ENCODE measurements around the gene ELP6. TPM values are rescaled to one million over a fixed set of nuclear protein-coding genes. Genes with fewer than 3 reads are reported as not detected.
"Not testable (repeated sequence)": the region's sequence is repeated elsewhere in the genome, so short reads cannot be mapped to it uniquely, and the experiment has no call there.

ELP6 gene
- total and polyA plus RNA-seq, 4 donors: 18.8 to 21.4 (median 19.5) TPM

- TF ChIP-seq, protein P1, sequence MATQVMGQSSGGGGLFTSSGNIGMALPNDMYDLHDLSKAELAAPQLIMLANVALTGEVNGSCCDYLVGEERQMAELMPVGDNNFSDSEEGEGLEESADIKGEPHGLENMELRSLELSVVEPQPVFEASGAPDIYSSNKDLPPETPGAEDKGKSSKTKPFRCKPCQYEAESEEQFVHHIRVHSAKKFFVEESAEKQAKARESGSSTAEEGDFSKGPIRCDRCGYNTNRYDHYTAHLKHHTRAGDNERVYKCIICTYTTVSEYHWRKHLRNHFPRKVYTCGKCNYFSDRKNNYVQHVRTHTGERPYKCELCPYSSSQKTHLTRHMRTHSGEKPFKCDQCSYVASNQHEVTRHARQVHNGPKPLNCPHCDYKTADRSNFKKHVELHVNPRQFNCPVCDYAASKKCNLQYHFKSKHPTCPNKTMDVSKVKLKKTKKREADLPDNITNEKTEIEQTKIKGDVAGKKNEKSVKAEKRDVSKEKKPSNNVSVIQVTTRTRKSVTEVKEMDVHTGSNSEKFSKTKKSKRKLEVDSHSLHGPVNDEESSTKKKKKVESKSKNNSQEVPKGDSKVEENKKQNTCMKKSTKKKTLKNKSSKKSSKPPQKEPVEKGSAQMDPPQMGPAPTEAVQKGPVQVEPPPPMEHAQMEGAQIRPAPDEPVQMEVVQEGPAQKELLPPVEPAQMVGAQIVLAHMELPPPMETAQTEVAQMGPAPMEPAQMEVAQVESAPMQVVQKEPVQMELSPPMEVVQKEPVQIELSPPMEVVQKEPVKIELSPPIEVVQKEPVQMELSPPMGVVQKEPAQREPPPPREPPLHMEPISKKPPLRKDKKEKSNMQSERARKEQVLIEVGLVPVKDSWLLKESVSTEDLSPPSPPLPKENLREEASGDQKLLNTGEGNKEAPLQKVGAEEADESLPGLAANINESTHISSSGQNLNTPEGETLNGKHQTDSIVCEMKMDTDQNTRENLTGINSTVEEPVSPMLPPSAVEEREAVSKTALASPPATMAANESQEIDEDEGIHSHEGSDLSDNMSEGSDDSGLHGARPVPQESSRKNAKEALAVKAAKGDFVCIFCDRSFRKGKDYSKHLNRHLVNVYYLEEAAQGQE (IDR thresholded peaks at IDR 0.05): no peak
- TF ChIP-seq HNF4A (conservative IDR thresholded peaks at IDR 0.05) (no peak), CTCF (IDR thresholded peaks at IDR 0.05; ENCODE audit: low read depth, low read length, missing input control) (no peak)
These were observed 1.6 kb upstream of the ELP6 start (continued) for GRCh38 chr3:47515100-47515499.

DNA sequence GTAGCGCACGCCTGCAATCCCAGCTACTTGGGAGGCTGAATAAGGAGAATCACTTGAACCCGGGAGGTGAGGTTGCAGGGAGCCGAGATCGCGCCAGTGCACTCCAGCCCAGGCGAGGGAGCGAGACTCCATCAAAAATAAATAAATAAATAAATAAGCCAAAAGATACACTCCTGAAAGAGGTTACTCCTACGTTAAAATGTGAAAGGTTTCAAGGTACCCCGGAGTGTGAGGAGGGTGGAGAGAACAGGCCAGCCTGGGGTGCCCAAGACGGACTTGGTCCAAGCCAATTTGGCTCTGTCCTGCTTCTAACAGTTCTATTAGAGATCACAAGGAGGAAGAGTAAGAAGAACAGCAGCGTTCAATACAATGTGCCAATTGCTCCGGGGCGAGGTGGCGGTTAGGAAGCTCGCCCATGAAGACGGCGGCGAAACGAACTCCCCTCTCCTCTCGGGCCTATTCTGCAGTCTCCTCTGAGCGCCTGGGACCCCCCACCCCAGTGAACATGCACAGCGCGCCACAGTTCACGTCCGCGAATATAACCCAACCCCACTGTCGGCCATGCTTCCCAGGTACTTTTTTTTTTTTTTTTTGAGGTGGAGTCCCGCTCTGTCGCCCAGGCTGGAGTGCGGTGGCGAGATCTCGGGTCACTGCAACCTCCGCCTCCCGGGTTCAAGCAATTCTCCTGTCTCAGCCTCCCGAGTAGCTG, 942 bp downstream of the ELP6 start:
- Histone ChIP-seq H3K9me3 (ENCODE audit: control insufficient read depth in 4 of 4, low read length in 3 of 4) (no peaks in the 10 kb centered on the region), H3K4me1 (ENCODE audit: control insufficient read depth in 4 of 4, insufficient read depth in 4 of 4, low read length in 3 of 4) (peaks cover 5 to 21% (median 12%) of the 10 kb centered on the region in 4 donors), H3K27me3 (ENCODE audit: control insufficient read depth in 4 of 4, insufficient read depth in 4 of 4, low read length in 3 of 4) (no peaks in the 10 kb centered on the region), H3K27ac (ENCODE audit: low read depth in 1 of 2, low read length in 2 of 2) (peak overlapping the region; percentile 89 to 100), H3K9ac (ENCODE audit: low read depth in 1 of 2, low read length in 2 of 2) (peak overlapping the region in 1 of 2 donors; percentile 95), H3K36me3 (ENCODE audit: control insufficient read depth in 4 of 4, insufficient read depth in 3 of 4, low read depth in 1 of 4, low read length in 3 of 4) (peaks cover 0 to 21% (median 3%) of the 10 kb centered on the region in 4 donors), H3K4me3 (ENCODE audit: low read depth in 1 of 3, low read length in 3 of 3) (peak overlapping the region; percentile 55 to 93 (median 63))
- TF ChIP-seq SP1 (IDR thresholded peaks at IDR 0.05) (no peak), TAF1 (conservative IDR thresholded peaks at IDR 0.05) (peak; percentile 3), FOXA1 (IDR thresholded peaks at IDR 0.05) (no peak)
- DNase-seq (ENCODE audit: low spot score): peak; percentile 45
- 21% methylated on average over 36 of the region's 36 CpGs for WGBS

- not testable (repeated sequence) for H3K4me3 ChIP-seq (ENCODE audit: low read depth in 1 of 3, low read length in 3 of 3); H3K9ac ChIP-seq (ENCODE audit: low read depth in 1 of 2, low read length in 2 of 2); DNase-seq (ENCODE audit: low spot score); H3K27ac ChIP-seq (ENCODE audit: low read depth in 1 of 2, low read length in 2 of 2); H3K9me3 ChIP-seq (ENCODE audit: control insufficient read depth in 4 of 4, low read length in 3 of 4); H3K4me1 ChIP-seq (ENCODE audit: control insufficient read depth in 4 of 4, insufficient read depth in 4 of 4, low read length in 3 of 4); H3K27me3 ChIP-seq (ENCODE audit: control insufficient read depth in 4 of 4, insufficient read depth in 4 of 4, low read length in 3 of 4)
- 97% methylated on average over 6 of the region's 6 CpGs for WGBS
- peaks cover 8 to 51% (median 30%) of the 10 kb centered on the region in 4 donors for H3K36me3 ChIP-seq (ENCODE audit: control insufficient read depth in 4 of 4, insufficient read depth in 3 of 4, low read depth in 1 of 4, low read length in 3 of 4)
These were observed 8.2 kb downstream of the ELP6 start for GRCh38 chr3:47505267-47505666.

GRCh38 chr3:47504113-47504512, 9.4 kb downstream of the ELP6 start:
- WGBS: 90% methylated on average over 7 of the region's 7 CpGs
- DNase-seq (ENCODE audit: low spot score): no peak
- Histone ChIP-seq H3K27ac (ENCODE audit: low read depth in 1 of 2, low read length in 2 of 2) (no peak overlapping the region), H3K4me3 (ENCODE audit: low read depth in 1 of 3, low read length in 3 of 3) (no peak overlapping the region), H3K4me1 (ENCODE audit: control insufficient read depth in 4 of 4, insufficient read depth in 4 of 4, low read length in 3 of 4) (no peaks in the 10 kb centered on the region), H3K9ac (ENCODE audit: low read depth in 1 of 2, low read length in 2 of 2) (no peak overlapping the region), H3K9me3 (ENCODE audit: control insufficient read depth in 4 of 4, low read length in 3 of 4) (no peaks in the 10 kb centered on the region), H3K36me3 (ENCODE audit: control insufficient read depth in 4 of 4, insufficient read depth in 3 of 4, low read depth in 1 of 4, low read length in 3 of 4) (peaks cover 10 to 51% (median 29%) of the 10 kb centered on the region in 4 donors), H3K27me3 (ENCODE audit: control insufficient read depth in 4 of 4, insufficient read depth in 4 of 4, low read length in 3 of 4) (no peaks in the 10 kb centered on the region)
- no peak for TF ChIP-seq TAF1 (conservative IDR thresholded peaks at IDR 0.05)
- no peak for TF ChIP-seq GABPA (IDR thresholded peaks at IDR 0.05 in 1 of 2, conservative IDR thresholded peaks at IDR 0.05 in 1 of 2)

Measured in liver (tissue), 9 donors.